IPS-NIHi7 (cell line): ENCODE data around the gene ANKRD65.
"Not testable (repeated sequence)": the region's sequence is repeated elsewhere in the genome, so short reads cannot be mapped to it uniquely, and the experiment has no call there.

Experiments
- DNase-seq: peaks from one replicate; pipeline ENCODE4 v3.0.0; 2012; ENCODE audit warnings: mixed read lengths; ENCODE audit errors: extremely low spot score

The ANKRD65 gene

GRCh38 chr1:1397839-1398523, 23.1 kb downstream of the ANKRD65 start:
- DNase-seq: no peak

- DNase-seq: no peak
Observed at GRCh38 chr1:1395166-1395565, 25.9 kb downstream of the ANKRD65 start.

GRCh38 chr1:1394116-1394515, 27.0 kb downstream of the ANKRD65 start:
- no peak for DNase-seq

GRCh38 chr1:1393428-1393827, 27.6 kb downstream of the ANKRD65 start:
- no peak for DNase-seq

- DNase-seq: no peak
Observed at GRCh38 chr1:1393014-1393413, 28.1 kb downstream of the ANKRD65 start.

- DNase-seq: peak; percentile 2
Observed at GRCh38 chr1:1391225-1391624, 29.9 kb downstream of the ANKRD65 start.

GRCh38 chr1:1390675-1391074, 30.4 kb downstream of the ANKRD65 start:
- no peak for DNase-seq

GRCh38 chr1:1388078-1388472, 33.0 kb downstream of the ANKRD65 start:
- no peak for DNase-seq

DNA sequence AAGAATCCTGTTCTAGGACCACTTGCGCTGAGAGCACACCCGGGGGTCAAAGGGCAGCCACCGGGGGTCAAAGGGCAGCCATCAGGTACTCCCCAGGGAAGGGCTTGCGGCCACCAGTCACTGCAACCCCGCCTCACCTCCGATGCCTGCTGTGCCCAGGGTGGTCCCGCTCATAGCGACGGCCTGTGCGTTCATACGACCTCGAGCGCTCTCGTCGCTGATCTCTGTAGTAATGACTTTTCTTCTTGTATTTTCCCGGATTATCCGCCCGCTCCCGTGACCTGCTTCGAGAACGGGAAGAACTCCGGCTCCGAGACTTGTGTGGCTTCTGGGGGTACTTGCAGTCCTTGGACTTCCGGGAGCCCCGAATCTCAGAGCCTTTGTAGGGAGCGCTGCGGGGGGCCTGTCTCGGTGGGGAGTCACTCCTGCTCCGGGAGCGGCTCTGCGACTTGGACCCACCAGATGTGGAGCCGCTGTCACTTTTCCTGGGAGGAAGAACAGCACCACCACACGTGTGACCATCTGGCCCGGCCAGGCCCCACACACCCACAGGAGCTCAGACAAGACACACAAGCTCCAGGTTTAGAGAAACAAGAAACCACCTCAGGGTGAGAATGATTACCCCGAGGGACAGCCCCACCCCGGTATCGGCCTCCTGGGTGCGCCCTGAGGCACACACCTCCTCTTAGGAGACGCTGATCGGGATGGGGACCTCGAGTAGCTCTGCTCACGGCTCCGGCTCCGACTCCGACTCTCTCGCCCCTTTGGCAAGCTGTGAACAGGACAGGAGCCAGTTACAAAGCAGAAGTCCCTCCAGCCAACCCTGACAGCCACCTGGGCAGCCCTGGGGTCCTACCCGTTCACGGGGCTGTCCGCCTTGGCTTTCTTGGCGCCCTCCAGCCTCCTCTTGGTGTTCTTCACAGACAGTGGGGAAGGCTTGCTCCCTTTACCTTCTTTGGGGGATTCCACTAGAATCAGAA, 33.7 kb downstream of the ANKRD65 start:
- DNase-seq: no peak

GRCh38 chr1:1385931-1386330, 35.1 kb downstream of the ANKRD65 start:
- no peak for DNase-seq

DNA sequence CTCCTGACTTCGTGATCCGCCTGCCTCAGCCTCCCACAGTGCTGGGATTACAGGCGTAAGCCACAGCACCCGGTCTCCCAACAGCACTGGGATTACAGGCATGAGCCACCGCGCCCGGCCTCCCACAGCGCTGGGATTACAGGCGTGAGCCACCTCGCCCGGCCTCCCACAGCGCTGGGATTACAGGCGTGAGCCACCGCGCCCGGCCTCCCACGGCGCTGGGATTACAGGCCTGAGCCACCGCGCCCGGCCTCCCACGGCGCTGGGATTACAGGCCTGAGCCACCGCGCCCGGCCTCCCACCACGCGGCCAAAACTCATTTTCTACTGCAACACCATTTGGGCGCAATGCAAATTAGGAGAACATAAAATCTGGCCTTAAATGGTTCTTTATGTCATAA, 35.7 kb downstream of the ANKRD65 start:
- not testable (repeated sequence) for DNase-seq

DNA sequence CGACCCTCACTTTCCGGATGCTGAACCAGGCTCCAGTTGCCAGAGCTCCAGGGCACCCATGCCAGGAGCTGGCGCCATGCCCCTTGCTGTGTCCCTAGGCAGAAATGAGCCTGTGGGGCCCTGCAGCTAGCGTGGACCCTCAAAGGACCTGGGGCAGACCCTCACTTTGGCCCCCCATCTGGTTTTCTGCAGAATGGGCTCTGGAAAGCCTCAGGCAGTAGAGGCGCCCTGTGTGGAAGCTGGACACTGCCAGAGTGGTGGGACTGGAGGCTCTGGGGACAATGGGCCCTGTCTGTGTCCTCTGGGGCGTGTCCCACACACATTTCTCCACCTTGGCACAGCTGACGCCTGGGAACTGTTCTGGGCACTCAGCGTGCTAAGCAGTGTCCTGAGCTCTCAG, 39.8 kb downstream of the ANKRD65 start:
- no peak for DNase-seq

DNA sequence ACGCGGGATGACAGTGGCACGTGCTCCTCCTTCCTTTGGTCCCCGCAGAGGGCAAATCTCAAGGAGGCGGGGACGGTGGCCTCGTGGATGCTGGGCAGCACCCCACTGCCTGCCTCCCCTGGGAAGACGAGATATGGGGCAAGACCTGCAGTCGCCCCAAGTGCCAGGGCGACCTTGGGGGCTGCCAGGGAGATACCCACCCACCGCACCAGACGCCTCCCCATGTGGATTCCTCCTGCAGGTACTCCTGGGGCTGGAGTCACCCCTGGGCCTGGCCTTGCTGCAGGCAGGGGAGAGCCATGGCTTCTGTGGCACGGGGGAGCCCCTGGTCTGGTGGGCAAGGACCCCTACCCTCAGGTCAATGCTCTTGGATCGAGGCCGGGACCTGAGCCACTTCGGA, 40.2 kb downstream of the ANKRD65 start:
- DNase-seq: no peak

DNA sequence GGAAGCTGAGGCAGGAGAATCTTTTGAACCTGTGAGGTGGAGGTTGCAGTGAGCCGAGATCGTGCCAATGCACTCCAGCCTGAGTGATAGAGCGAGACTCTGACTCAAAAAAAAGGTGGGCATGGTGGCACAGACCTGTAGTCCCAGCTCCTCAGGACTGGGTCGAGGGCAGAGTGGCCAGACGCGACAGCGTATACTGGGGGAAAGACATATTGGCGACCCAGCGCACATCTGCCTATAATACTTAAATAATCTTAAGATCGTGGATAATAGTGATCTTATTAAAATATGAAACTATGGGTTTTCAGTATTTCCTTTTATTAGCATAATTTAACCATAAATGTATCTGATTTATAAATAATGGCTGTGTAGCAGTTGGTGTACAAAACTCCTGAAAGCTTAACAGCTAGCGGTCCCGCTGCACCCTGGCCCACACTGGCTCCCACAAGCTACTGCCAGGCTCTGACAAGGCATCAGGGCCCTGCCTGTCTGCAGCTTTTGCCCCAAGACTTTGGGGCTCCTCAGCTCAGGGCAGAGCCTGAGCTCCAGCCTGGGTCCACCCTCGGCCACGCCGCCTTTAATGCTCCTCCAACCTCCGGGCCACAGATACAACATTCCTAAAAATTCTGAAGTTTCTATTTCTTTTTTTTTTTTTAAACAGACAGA, 43.4 kb downstream of the ANKRD65 start:
- no peak for DNase-seq

DNA sequence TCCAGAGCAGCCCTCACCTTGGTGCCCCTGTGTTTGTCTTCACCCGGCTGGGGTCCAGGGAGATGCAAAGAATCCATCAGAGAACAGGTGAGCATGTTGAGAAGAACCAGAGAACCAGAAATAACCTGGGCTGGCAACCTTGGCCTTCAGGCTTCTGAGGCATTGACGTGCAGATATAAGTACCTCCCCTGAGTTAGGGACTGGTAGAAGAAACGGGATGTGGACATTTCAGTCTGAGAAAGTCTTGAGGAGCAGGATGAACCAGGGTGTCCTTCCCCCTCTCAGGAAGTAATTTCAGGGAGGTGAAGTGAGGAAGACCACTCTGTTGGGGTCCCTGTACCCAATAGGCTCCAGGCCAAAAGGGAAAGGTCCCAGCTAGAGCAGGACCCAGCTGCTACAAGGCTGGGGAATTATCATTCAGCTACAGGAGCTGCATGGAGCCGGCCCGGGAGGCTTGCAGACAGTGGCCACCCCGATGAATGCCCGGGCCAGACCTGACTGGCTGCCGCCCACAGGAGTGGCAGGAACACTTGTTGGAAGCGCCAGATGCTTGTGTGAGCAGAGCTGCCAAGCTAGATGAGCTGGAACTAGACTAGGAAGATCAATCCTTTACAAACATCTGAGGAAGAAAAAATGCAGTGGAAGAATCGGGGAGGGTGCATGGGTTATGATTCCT, 44.4 kb downstream of the ANKRD65 start:
- DNase-seq: no peak

GRCh38 chr1:1374929-1375662, 46.0 kb downstream of the ANKRD65 start, which contains the start of gene AURKAIP1:
TSS of gene AURKAIP1 (minus strand) at chr1:1375207. CDS start at chr1:1374756, 451 bp downstream.
- peak; percentile 98 for DNase-seq

DNA sequence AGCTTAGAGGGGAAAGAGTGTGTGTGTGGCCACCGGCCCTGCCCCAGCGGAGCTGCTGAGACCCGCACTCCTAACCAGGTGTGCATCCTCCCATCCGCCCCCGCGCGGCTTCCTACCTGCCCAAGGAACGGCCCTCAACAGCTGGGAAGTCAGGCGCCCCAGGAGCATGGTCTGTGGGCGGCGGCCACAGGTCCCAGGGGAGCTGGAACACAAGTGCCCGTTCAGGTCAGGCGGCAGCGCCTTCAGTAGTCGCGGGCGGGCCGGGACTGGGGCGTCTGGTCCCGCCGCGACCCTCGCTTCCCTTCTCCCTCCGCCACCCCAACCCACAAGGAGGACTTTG, 46.5 kb downstream of the ANKRD65 start:
- DNase-seq: peak; percentile 9

- DNase-seq: peak; percentile 7
Observed at GRCh38 chr1:1373815-1374588, 47.1 kb downstream of the ANKRD65 start.

DNA sequence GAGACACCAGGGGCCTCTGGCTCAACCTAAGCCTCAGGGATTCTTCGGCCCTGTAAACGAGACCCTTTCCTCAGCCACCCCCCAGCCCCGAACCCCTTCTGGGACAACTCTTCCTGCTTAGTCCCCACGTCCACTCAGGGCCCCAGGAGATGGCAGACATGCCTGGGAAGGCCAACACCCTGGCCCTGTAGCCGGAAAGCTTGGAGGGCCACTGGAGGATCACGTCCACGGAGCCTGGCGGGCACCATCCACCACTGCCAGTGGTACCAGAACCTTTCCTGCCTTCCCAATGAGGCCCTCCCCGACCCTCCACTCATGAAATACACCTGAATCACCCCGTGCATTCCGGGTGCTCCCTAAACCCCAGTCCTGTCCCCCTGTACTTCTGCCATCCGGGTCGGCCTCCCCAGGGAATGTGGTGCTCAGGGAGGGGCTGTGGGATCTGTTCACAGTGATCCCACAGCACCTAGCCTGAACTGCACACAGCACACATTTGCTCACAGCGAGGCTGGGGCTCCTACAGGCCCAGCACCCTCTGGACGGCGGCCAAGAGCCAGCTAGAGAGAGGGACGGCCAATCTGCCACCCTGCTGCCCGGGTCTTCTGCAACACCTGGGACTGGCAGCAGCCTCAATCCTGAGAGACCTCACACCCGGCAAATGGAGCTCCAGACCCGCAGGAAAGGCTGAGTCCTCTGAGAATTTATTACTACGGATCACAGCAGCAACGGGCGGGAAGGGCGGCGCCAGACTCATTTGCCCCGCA, 47.8 kb downstream of the ANKRD65 start:
- DNase-seq: no peak
